Mucosa of descending colon (tissue), 3 donors: ENCODE data around the gene NKX2-4. TPM values are rescaled to one million over a fixed set of nuclear protein-coding genes. Genes with fewer than 3 reads are reported as not detected.

Experiments
- ATAC-seq: fragments of 200-7000 bp; cut with Tn5 transposase; one replicate; pipeline ENCODE4 v1.9.1; 2020; ENCODE audit warnings: mild to moderate bottlenecking, moderate library complexity
- DNase-seq, 3 donors: peaks; one replicate each; pipeline ENCODE4 v3.0.0-alpha.2; 2020
- H3K36me3 ChIP-seq: fragments of 200-600 bp; one replicate; pipeline ENCODE4 v1.8.0; 2021; ENCODE audit warnings: low read depth, mild to moderate bottlenecking
- H3K4me1 ChIP-seq: fragments of 200-600 bp; one replicate; pipeline ENCODE4 v1.8.0; 2021; ENCODE audit warnings: low read depth, mild to moderate bottlenecking
- H3K4me3 ChIP-seq: fragments of 200-600 bp; one replicate; pipeline ENCODE4 v1.8.0; 2021; ENCODE audit warnings: mild to moderate bottlenecking
- H3K9me3 ChIP-seq: fragments of 200-600 bp; one replicate; pipeline ENCODE4 v1.8.0; 2021; ENCODE audit warnings: mild to moderate bottlenecking
- CTCF ChIP-seq: fragments of 200-600 bp; IDR thresholded peaks from one replicate; pipeline ENCODE4 v1.8.0; 2022; ENCODE audit warnings: antibody characterized with exemption, mild to moderate bottlenecking
- intact Hi-C, 2 donors: fragments of 100-400 bp; cut with DNase I in 1 of 2; cut with micrococcal nuclease in 1 of 2; formaldehyde crosslinking; loops; one replicate each; pipeline versions ENCODE4 v1.11.0 to v1.11.1; 2022; cut with DNase I, micrococcal nuclease
- long read RNA-seq, 2 donors: library from polyadenylated mRNA; unstranded; transcript quantifications; one replicate each; pipeline ENCODE4 v2.0.0, GENCODE V29; 2019 to 2021
- total RNA-seq, 3 donors: library from RNA; stranded (reverse); fragmentation: NEBNext Ultra II Directional in 2 of 3; extraction: Animal tissue kit (Norgen Biotek cat#: 25700) in 2 of 3; gene quantifications; one replicate each; pipeline versions ENCODE4 v1.2.1 to v1.2.4, GENCODE V29; 2021 to 2023
- donor health status: DM: no; HTN: no; CAD: no; lungs with moderate emphysema.
- donor health status: DM: no; HTN: no; CAD: no.
- donor health status: DM: no; HTN: yes; CAD: no.

The NKX2-4 gene
- total RNA-seq, result not detected
- long read RNA-seq, donor 1, result 0 reads
- long read RNA-seq, donor 2, result 0 reads

DNA sequence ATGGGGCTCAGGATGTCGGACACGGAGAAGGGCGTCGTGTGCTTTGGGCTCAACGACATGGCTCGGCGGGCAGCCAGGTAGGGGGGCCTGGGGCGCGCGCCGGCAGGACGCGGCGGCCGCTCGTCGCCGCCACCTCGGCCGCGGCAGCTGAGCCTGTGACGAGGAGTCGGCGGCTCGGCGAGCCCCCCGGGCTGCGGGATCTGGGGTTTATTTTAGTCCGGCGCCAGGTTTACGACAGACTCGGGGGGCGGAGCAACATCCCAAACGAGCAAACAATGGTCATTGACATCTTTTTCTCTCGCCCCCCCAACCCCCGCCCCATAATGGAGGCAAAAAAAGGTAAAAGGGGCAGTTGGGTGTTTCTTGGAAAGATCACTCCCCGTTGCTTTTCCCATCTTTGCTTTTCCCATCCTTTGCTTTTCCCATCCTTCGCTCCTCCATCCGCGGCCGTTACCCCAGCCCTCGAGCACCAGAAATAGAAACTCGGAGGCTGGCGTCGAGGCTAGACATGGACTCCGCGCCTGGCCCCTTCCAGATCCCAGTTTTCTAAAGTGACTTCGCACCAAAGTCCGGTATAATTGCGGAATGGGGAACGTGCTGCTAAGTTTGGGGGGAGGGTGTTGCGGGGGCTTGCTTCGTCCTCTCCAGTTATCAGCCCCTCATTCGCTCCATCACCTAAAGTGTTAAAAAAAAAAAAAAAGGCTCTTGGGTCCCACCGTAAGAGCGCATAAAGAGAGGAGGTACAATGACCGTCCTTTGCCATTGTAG, at the start of gene NKX2-4:
Gene NKX2-4 (minus strand): TSS at position 186 of the 768 bp plus-strand sequence. CDS start 127 bp downstream, at position 59.
- no peak for ATAC-seq
- intact Hi-C loops, result no loop called here
- Histone ChIP-seq H3K9me3 (no peaks in the 10 kb centered on the region), H3K36me3 (no peaks in the 10 kb centered on the region), H3K4me3 (no peak within 1 kb of the TSS), H3K4me1 (peaks cover 4% of the 10 kb centered on the region)
- no peak for DNase-seq
- TF ChIP-seq CTCF, result no peak

DNA sequence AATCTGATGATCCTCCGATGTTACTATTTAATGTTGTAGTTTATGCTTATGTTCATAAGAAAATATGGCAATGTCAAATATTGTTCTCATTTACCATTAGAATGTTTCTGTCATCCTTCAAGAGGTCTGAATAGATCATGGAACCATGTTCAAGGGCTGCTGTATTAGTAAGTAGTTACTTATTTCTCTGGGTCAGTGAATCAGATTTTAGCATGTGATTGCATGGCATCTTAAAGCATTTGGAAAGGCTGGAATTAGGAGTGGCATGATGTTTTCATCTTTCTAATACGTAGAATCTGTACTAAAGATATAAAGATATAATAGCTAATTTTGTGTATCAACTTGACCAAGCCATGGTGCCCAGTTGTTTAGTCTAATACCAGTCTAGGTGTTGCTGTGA, 40.5 kb upstream of the NKX2-4 start:
- no peak overlapping the region for H3K4me3 ChIP-seq
- H3K4me1 ChIP-seq, result no peaks in the 10 kb centered on the region
- intact Hi-C loops, result no loop called here
- no peak for TF ChIP-seq CTCF
- H3K9me3 ChIP-seq, result no peaks in the 10 kb centered on the region
- ATAC-seq, result no peak
- no peaks in the 10 kb centered on the region for H3K36me3 ChIP-seq
- DNase-seq, result no peak

DNA sequence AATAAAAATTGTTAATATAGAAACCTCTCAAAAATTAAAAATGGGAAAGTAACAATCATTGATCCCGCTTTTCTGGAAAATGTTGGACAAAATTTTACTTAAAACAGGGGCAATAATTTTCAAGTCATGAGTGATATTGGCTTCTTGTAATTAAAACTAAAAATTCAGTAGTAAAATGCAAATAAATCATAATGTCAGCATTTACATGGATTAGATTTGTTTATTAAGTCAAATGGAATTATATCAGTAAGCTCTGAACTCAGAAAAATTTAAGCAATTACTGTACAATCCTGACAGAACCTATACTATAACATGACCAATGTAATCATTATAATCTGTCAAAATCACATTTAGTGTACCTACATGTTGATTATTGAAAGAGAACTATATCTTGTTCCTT, 39.9 kb upstream of the NKX2-4 start:
- no peak overlapping the region for H3K4me3 ChIP-seq
- no peak for TF ChIP-seq CTCF
- intact Hi-C loops, result no loop called here
- no peaks in the 10 kb centered on the region for H3K4me1 ChIP-seq
- H3K36me3 ChIP-seq, result no peaks in the 10 kb centered on the region
- no peaks in the 10 kb centered on the region for H3K9me3 ChIP-seq
- ATAC-seq (no peak), DNase-seq (no peak)

DNA sequence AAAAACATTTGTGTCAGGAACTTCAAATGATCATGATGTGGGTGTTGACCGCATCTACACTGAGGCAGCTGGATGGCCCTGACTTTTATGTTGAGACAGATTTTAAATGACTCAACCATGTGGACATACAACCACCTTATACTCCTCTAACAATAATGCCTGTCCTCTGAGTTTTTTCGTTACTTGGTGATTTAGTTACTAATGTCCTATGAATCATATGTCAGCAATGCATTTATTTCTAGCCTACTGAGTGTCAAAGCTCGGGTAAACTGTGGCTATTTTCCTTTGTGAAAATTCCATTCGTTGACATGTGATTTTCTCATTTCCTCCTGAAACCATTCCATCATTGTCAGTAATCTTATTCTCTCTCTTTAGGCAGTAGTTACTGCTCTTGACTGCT, 38.9 kb upstream of the NKX2-4 start:
- no peaks in the 10 kb centered on the region for H3K36me3 ChIP-seq
- H3K4me3 ChIP-seq, result no peak overlapping the region
- intact Hi-C loops, result no loop called here
- no peak for ATAC-seq
- H3K4me1 ChIP-seq, result no peaks in the 10 kb centered on the region
- no peak for TF ChIP-seq CTCF
- DNase-seq, result no peak
- no peaks in the 10 kb centered on the region for H3K9me3 ChIP-seq

GRCh38 chr20:21435576-21435975, 38.2 kb upstream of the NKX2-4 start:
- Histone ChIP-seq H3K4me1 (no peaks in the 10 kb centered on the region), H3K36me3 (no peaks in the 10 kb centered on the region), H3K4me3 (no peak overlapping the region), H3K9me3 (no peaks in the 10 kb centered on the region)
- ATAC-seq (no peak), DNase-seq (no peak)
- intact Hi-C loops, result no loop called here
- TF ChIP-seq CTCF, result no peak
